GM18508 (cell line): Measurements from ENCODE around the gene SIM1.

Experiments
- ATAC-seq: cut with Tn5 transposase; IDR thresholded peaks from one replicate; pipeline ENCODE4 v1.9.1; 2021; ENCODE audit warnings: moderate number of reproducible peaks; ENCODE audit not compliant: insufficient read depth, unreplicated experiment

SIM1 gene

DNA sequence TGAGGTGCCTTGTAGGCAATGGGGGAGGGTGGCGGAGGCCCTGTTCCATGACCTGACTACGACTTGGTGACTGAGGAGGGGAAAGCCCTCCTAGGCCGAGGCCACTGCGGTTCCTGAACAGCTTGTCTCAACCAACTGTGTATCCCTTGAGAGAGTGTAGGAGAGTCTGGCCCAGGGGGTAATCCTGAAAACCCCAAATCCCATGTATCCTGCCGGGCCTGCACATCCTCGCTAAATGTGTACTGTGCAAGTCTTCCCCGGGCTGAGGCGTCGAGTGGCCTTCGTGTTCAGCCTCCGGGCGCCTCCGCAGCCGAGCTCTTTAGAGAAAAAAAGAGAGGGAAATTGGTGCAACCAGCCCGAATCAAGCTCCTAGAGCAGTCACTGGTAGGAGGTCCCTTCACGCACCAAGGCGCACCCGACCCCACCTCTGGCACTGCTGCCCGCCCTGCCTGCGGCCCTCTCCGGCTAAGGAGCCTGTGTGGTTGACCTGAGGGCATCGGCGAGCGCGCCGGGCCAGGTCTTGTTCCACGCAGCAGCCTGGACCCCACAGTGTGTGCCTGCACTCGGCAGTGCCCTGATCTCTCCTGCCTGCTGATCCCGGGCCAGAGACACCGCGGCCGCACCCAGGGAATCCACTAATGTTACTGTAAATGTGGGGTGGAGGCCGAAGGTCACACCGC is 7.3 kb downstream of the SIM1 start:
- no peak for ATAC-seq

DNA sequence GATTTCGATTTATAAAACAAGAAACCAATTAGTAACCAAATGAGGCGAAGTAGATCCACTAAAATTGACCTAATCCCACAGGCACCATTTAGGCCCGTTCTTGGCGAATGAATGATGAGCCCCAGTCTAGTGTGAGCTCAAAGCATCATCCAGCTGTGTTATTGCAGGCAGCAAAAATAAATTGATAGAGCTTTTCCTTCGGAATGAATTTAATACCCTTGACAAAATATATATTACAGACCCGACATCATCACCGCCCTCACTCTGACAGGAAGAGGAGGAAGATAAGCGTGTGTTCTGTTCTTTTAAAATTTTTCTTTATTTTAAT is 7.8 kb downstream of the SIM1 start:
- no peak for ATAC-seq

DNA sequence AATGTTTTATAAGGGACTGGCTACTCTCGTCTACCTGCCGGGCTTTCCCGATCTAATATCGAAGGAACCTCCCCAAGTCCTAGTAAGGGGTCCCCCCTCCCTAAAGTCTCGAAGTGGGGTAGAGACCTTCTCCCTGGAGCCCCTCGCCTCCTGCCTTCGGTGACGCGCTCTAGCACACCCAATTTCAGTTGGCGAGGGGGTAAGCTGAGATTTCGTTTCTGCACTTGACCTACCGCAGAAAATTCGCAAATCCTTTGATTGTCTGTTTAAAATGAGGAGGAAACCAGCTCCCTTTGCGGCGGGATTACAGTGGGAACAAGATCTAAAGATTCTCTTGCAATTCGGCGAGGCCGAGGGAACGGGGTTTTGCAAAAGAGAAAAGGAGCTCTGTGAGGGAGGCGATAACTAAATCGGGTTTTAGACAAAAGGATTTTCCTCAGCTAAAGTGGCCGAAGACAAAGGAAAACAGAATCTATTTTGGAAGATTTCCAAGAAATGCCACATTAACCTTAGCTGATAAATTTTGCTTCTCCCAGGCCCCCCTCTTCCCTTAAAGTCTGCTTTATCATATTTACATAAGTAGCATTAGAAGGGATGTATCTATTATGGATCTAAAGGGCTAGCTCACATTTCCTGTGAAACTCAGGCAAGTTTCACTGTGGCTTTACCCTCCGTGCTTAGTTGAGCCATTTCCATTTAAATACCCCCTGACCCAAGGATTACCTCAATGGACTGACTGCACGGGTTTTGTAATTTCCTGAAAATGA is 8.4 kb downstream of the SIM1 start:
- ATAC-seq, result no peak

DNA sequence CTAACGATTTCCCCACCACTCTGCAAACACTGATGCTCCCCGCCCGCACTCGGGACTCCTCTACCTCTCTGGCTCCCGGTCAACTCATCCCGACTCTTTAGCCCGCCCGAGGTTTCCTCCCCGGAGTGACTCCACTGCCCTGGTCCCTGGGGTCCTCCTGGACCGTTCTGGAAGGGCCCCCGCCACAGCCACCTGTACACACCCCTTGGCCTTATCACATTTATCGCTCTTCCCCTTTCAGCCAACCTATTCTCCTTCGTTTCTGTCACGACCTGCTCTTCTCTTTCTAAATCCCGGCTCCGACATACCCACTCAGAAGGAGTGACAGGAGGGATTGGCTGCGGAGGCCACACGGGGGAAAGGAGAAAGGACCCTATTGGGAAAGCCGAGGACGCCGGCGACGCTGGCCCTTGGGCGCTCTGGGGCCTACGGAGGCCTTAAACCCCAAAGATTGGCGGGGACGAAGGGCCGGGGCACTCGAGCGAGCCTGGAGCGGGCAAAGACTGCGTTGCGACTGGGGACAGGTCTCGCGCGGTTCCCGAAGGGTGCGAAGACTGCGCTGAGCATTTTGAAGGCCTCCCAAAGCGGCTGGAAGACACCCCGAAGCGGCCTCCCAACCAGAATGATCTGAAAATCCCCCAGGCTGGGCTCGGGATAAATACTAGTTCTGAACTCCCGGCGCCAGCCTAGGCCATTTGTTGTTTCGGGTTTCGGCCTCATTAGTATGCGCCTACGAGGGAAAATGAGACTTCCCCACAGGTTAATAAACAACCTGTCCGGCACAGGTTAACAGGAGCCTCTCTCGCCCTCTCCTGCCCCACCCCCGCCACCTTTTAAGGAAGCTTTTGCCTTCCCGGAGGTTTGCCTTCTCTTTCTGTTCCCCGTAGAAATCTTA is 9.2 kb downstream of the SIM1 start:
- ATAC-seq, result no peak

DNA sequence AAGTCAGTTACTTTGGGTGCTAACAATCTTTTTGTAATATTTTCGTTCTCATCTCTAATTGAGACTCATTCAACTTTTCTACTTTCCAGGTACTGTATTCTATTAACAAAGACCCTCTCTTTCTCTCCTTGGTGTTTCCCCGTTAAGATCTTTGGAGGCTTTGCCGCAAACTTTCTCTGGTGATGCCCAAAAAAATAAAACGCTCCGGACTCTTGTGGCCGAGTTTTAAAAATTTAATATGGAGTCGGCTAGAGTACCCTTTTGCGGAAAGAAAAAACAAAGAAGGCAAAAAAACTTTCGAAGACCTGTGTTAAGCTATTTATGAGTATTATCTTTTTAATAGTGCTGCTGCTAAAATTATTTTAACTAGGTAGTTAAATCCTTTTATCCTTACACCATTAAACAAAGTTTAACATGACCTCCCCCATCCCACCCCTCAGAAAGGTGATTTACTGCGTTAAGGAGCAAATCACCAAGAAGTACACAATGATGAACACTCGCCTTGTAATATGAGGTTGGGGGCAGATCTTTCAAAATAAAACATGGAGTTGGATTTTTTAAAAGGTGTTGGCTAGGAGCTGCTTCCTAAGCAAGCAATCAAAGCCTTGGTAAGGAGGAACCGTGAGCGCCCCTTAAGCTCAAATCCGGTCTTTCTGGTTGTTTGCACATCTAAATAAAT is 10.0 kb downstream of the SIM1 start:
- ATAC-seq, result no peak

DNA sequence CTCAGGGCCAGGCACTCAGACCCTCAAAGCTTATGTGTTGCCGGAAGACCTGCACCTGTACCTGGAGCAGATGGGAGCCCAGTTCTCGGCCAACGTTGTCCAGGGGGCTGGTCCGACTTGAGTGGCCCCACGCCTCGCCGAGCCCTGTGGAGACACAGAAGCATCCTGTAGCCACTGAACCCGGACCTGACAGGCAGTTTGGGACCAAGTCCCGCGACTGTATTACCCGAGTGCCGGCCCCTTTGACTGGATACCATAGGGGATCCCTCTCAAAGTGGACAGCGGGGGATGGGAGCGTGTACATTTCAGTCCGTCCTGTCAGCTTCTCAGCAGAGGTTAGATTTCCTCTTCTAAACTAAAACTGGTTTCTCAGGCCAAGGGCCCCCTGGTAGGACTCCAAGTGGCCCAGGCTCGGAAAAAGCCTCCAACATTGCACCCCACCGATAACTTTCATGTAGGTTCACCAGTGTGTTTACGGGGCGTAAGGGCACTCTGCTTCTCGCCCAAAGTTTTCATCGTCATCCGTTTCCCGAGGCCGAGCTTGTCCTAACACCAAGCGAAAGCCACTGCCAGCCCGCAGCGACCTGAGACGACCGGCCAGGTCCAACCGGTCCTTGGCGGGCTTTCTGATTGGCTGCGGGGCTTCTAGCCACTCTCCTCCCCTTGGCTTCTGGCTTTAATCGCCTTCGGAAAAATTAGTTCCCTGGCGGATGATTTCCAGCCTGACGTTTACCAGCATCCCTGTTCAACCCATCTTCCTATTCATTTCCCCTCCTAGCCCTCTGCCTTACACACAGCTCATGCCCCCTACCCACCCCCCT is 10.8 kb downstream of the SIM1 start:
- ATAC-seq, result no peak

DNA sequence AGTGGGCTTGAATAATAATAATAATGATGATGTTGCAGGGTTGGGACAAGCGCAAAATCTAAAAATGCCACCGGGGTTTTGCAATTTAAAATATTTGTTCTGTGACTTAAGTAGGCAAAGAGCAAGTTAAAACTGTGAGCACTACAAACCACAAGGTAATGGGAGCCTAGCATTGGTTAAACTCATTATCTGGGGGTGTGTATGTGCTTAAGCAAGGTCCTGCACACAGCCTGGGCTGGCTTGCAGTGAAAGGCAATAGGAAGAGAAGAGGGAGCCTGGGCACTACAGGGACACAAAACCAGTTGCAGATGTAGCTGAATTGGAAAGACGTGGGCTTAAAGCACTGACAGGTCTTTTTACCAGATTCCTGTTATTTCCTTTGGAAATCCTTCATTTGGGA is 11.7 kb downstream of the SIM1 start:
- ATAC-seq, result no peak

DNA sequence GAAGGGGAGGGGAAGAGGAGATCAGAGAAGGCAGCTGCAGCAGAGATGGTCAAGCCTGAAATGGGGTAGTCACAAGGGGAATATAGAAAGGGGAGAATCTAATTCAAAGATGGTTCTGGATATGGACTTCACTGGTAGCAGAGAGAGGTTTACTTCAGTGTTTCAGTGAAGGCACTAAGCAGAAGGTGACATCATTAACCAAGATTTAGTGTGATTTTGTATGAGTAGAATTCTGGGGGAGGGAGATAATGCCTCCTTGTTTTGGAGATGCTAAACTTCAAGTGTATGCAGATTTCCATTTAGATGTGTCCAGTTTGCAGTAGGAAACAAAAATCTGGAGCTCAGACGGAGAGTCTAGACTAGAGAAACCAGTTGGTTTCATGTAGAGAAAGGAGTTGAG is 13.1 kb downstream of the SIM1 start:
- ATAC-seq, result no peak

DNA sequence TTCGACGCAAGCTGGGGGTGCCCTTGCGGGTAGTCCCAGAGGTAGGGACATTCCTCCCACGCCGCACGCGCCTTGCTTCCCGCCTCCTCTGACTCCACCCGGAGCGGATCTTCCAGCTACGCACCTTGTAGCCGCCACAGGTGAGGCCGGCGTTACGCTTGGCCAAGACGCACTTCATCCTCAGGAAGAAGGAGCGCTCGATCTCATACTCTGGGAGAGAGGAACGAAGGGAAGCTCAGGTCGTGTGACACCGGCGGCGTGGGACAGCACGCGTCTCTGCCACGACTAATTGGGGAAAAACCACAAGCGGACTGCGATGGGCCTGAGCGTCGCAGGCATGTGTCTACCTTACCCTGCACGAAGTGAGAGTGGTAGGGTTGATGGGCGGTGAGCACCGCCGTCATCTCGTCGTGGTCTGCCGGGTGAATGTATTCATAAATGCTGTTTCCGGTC is 15.5 kb downstream of the SIM1 start:
- no peak for ATAC-seq

DNA sequence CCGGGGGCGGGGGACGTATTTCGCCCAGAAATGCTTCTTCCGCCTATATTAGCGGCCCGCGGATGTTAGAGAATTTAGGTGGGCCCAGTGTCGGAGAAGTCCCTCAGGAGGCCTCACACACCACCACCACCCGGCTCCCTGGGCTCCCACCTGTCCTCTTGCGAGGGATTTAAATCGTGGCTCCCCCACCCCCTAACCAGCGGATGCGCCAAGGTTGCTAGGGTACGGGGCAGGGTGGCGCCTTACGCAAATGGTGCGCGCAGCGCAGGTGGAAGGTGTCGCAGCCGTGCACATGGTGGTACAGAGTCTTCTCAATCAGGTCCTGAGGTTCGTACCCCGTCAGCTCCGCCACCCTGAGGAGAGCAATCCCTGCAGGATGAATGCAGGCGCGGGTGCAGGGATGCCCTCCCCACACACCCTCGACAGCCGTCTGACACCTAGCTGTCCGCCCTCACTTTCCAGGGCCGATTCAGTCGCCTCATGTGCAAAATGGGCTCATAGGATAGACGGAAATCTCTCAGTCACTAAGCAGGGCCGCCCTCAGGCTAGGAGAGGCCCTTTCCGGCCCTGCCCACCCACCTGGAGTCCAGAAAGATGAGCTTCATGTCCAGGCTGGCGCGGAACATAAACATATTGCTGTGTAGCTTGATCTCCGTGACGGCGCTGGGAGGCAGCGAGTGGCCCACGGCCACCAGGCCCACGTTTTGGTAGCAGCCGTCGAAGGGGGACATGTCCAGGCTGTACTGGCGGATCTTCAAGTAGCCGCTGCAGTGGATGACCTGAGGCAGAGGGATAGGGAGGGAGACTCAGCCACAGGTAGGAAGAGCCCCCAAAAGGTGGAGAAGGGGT is 16.6 kb downstream of the SIM1 start:
- no peak for ATAC-seq

DNA sequence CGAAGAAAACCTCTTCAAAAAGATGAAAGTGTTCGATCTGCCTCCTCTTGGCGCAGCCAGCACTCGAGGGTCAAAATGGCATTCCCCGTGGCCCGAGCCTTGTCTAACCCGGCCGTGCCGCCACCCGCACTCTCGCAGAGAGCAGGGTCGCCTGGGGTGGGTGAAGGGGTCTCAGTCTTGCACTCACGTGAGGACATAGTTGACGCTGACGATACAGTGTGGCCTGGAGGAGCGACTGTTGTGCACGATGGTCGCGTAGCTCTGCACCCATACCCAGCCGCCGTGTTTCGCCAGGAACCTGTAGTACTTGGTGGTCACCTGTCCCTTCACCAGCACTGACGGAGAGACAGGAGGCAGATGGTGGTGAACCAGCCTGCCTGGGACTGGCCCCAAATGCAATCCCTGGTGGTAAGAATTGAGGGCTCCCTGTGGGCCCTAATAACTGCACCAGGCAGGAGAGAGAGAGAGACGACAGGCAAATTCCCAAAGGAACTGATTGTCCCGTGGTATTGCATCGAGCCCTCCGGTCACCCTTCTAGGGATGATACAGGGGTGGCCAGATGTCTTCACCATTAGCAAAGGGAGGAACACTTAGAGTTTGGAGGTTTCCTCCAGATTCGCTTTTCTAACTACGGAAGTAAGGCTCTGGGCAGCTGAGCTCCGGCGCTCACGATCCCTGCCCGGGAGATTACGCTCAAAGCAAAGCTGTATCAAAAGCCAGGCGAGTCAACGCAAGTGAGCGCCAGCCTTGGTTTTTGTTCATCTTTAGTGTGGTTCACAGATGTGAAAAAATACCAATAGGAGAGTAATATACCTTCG is 17.4 kb downstream of the SIM1 start:
- ATAC-seq, result no peak

DNA sequence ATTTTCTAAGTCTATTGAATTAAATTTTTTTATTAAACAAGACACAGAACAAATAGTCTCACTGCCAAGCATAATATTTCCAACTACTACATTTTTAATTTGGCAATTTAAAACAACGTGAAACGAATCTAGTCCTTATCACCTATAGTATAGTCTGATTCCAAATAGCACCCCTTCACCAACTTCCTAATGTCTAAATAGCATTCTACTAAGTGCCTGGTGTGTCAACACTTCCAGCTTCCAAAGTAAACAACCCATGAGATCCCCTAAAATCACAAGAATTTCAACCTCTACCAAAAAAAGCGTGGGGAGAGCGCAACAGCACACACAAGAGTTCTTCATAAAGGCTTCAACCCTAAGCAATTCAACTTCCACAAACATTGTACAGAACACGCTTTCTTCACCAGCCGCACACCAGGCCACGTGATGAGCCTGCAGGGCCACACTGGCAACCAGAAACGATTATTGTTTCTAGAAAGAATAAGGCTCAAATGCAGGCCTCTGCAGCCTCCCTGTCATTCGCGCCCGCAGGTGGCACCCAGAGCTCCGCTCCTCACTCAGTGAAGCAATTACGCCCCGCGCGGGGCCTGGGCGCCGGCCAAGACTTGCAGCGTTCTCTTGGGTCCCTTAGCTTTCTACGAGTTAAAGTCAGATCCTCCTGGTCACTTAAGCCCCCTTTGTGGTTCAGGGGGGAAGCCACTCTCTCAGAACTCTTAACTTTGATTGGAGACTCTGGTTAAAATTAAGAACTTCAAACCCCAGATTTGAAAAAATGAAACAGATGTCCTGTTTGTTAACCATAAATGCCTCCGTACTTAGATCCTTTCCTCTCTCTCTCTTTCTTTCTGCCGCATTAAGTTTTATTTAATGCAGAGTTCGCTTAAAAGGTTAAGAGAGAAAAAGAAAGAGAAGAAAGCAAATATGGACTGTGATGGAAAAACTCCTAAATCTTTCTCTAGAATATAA is 18.3 kb downstream of the SIM1 start:
- ATAC-seq, result no peak

DNA sequence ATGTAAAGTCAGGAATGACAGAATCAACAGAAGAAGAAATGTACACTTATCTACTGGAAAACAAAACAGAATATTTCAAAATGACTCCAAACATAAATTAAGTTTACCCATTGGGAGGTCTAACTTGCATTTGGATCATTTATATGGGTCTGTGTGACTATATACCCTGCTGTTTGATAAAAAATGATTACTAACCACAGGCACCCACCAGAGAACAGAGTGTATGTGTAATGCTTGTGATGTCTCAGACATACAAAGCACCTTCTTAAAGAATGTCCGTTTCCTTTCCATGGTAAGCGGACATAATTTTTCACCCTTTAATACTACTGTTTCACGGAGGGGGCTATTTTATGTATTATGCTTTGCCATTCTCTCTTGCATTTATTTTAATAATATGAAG is 19.2 kb downstream of the SIM1 start:
- no peak for ATAC-seq

DNA sequence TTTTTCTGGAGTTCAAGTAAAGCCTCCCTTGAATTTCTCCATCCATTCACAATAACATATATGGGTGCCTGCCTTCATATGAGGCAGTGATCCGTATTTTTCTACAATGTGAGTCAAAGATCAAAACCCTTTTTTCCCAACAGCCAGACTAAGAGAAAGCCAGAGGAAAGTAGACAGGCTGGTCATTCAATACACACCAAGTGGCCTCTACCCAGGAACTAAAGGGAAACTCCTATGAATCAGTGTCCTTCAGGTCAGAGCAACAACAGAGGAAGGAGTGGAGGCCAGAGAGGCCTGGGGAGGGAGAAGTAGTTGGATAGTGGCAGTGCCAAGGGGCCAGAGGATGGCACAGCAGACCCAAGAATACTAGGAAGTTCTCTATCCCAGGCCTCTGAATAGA is 23.8 kb downstream of the SIM1 start:
- no peak for ATAC-seq

DNA sequence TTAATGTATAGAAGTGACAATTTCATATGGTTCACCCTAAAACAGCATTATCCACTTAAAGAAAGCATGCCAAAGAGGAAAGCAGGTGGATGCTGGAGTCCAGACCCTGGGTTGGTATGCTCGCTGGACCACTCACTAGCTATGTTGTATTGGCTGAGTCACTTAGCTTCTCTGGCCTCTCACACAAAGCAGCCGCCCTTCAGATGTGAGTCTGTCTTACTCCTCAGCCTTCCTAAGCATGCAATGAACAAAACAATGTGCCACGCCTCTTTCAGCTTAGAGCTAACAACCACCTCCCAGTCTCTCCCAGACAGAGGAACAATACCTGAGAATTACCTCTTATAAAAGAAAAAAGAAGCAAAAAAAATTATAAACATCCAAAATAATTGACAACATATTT is 29.4 kb downstream of the SIM1 start:
- no peak for ATAC-seq

DNA sequence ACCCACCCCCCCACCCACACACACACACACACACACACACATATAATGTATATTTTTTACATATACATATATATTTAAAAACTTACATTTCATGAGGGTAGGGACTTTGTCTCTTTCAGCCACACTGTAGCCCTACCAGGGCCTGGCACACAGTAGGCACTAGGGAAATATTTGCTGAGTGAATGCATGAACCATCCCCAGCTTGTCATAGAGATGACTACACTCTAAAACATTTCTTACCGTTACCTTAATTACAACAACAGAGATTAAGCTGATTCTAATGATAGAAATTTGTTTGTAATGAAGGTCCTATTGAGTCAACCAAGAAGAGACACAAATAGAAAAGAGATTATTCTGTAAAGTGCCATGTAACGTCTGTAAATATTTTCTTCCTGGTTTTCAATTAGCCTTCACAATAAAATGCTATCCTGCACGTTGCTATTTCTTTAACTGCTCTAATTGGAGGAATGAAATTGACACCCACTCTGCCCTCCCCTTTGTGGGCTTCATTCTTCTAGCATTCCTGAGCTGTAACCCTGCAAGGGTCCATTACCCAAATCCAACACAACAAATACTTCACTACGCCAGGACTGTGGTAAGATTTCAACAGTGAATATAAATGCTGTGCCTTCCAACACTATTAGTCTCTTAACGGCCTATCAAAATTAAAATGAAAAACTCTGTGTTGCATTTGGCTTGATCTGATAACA is 30.8 kb downstream of the SIM1 start:
- ATAC-seq, result no peak
